ENCODE results near the gene RBMS3. TPM values are rescaled to one million over a fixed set of nuclear protein-coding genes. Genes with fewer than 3 reads are reported as not detected.

The RBMS3 gene
- total RNA-seq, 6 donors from 2014 or later, result 39.8 to 102 (median 57.2) TPM

GRCh38 chr3:29284497-29284896 is 3.6 kb downstream of the RBMS3 start:
- ATAC-seq (ENCODE audit: low FRiP score in 2 of 2) (no peak), DNase-seq (no peak)
- 64 to 68% methylated on average over 2 of the region's 2 CpGs for WGBS, 2 donors
- Histone ChIP-seq H3K4me3 (peak overlapping the region in 3 of 4 donors; percentile 47 to 58 (median 50)), H3K4me1 (peaks cover 0 to 8% (median 0%) of the 10 kb centered on the region in 4 donors), H3K36me3 (no peaks in the 10 kb centered on the region), H3K27ac (peak overlapping the region in 3 of 4 donors; percentile 77 to 91 (median 86)), H3K27me3 (no peaks in the 10 kb centered on the region), H3K9me3 (no peaks in the 10 kb centered on the region)
- no peak for TF ChIP-seq POLR2A (IDR thresholded peaks at IDR 0.05)
- no peak for TF ChIP-seq EP300 (IDR thresholded peaks at IDR 0.05)
- TF ChIP-seq CTCF (IDR thresholded peaks at IDR 0.05), result no peak
- no peak for TF ChIP-seq POLR2AphosphoS5 (IDR thresholded peaks at IDR 0.05)

- DNase-seq, result no peak
- no peak for TF ChIP-seq POLR2AphosphoS5 (IDR thresholded peaks at IDR 0.05)
- H3K9me3 ChIP-seq, result no peaks in the 10 kb centered on the region
- peak overlapping the region; percentile 16 to 91 (median 54) for H3K27ac ChIP-seq
- no peaks in the 10 kb centered on the region for H3K36me3 ChIP-seq
- H3K4me1 ChIP-seq, result peaks cover 0 to 11% (median 0%) of the 10 kb centered on the region in 4 donors
- peak overlapping the region in 3 of 4 donors; percentile 7 to 58 (median 15) for H3K4me3 ChIP-seq
- no peaks in the 10 kb centered on the region for H3K27me3 ChIP-seq
- no peak for ATAC-seq (ENCODE audit: low FRiP score in 2 of 2)
- WGBS, 2 donors, result 13 to 18% methylated on average over 4 of the region's 4 CpGs
These were observed 4.7 kb downstream of the RBMS3 start for GRCh38 chr3:29285471-29286071.

DNA sequence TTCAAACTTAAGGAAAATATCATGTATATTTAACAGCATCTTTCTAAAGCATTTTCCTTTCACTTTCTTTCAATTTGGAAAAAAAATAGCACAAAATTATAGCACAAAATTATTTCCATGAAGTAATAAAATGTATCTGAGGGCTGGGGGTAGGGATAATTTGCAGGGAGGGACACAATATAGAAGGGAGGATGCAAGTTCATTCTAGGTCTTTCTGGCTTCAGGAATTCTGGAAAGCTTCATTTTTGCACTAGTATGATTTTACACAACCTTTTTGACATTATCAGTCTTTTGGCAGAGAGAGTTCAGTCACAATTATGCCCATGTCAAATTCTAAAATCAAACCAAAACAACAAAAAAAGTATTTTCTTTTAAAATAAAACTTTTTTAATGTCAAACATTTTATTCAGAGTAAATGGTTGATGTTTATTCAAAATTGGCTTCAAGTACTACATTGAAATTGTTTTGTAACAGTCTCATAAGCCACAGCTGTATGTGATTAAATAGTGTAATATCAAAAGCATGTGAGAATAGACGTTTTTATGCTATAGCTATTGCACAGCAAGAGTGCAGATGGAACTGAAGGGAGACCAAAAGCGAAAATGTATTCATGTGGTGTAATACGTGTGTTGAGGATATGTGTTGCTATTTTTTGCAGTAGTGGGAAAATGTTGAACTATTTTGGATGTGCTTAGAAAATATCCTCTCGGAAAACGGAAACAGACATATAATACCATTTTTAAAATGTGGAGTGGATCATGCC is 5.8 kb downstream of the RBMS3 start:
- ATAC-seq (ENCODE audit: low FRiP score in 2 of 2) (no peak), DNase-seq (no peak)
- WGBS, 2 donors, result 46 to 61% methylated on average over 5 of the region's 5 CpGs

GRCh38 chr3:29290596-29290995 is 9.7 kb downstream of the RBMS3 start:
- DNase-seq (no peak), ATAC-seq (ENCODE audit: low FRiP score in 2 of 2) (no peak)
- H3K36me3 ChIP-seq, result peaks cover 0 to 4% (median 0%) of the 10 kb centered on the region in 4 donors
- H3K4me1 ChIP-seq, result peaks cover 0 to 23% (median 0%) of the 10 kb centered on the region in 4 donors
- no peaks in the 10 kb centered on the region for H3K9me3 ChIP-seq
- H3K4me3 ChIP-seq, result no peak overlapping the region
- H3K27ac ChIP-seq, result no peak overlapping the region
- TF ChIP-seq EP300 (IDR thresholded peaks at IDR 0.05) (no peak), POLR2AphosphoS5 (IDR thresholded peaks at IDR 0.05) (no peak), CTCF (IDR thresholded peaks at IDR 0.05) (no peak), POLR2A (IDR thresholded peaks at IDR 0.05) (no peak)
- WGBS, 2 donors, result 66 to 70% methylated on average over 2 of the region's 2 CpGs
- no peaks in the 10 kb centered on the region for H3K27me3 ChIP-seq

More for the DNA sequence above, 5.8 kb downstream of the RBMS3 start:
- Histone ChIP-seq H3K4me1 (peaks cover 0 to 19% (median 0%) of the 10 kb centered on the region in 4 donors), H3K36me3 (peaks cover 0 to under 1% (median 0%) of the 10 kb centered on the region in 4 donors), H3K9me3 (no peaks in the 10 kb centered on the region), H3K27ac (peak overlapping the region in 3 of 4 donors; percentile 16 to 91 (median 50)), H3K4me3 (peak overlapping the region in 2 of 4 donors; percentile 15 to 58), H3K27me3 (no peaks in the 10 kb centered on the region)
- TF ChIP-seq EP300 (IDR thresholded peaks at IDR 0.05), result no peak
- no peak for TF ChIP-seq POLR2A (IDR thresholded peaks at IDR 0.05)

GRCh38 chr3:29291260-29291981 is 10.6 kb downstream of the RBMS3 start:
- no peaks in the 10 kb centered on the region for H3K9me3 ChIP-seq
- H3K27ac ChIP-seq, result no peak overlapping the region
- peak in 1 of 2 donors; percentile 38 for ATAC-seq (ENCODE audit: low FRiP score in 2 of 2)
- H3K4me3 ChIP-seq, result no peak overlapping the region
- DNase-seq, result no peak
- no peaks in the 10 kb centered on the region for H3K27me3 ChIP-seq
- H3K4me1 ChIP-seq, result peaks cover 0 to 23% (median 0%) of the 10 kb centered on the region in 4 donors
- H3K36me3 ChIP-seq, result peaks cover 0 to 4% (median 0%) of the 10 kb centered on the region in 4 donors
- TF ChIP-seq CTCF (IDR thresholded peaks at IDR 0.05) (no peak), POLR2AphosphoS5 (IDR thresholded peaks at IDR 0.05) (no peak), POLR2A (IDR thresholded peaks at IDR 0.05) (no peak), EP300 (IDR thresholded peaks at IDR 0.05) (no peak)
- WGBS, 2 donors, result 72 to 81% methylated on average over 4 of the region's 4 CpGs

Measured in upper lobe of left lung (tissue), 6 donors.